NCI-H2107 treated with DMSO at 0.1 percent for 48 hours (cell line): ENCODE results near the gene NDUFA8.
A peak's percentile ranks its signal among the peaks of the same experiment; 100 is the strongest.

ENCODE experiments used
- DNase-seq: peaks from one replicate; lab custom pipeline; 2025; ENCODE audit not compliant: unreplicated experiment; lab: John Stamatoyannopoulos, UW

NDUFA8 gene

GRCh38 chr9:122186301-122186700 is 26.7 kb upstream of the NDUFA8 start:
- DNase-seq = no peak

GRCh38 chr9:122184551-122184950 is 25.0 kb upstream of the NDUFA8 start:
- no peak for DNase-seq

- no peak for DNase-seq
Measured at GRCh38 chr9:122183501-122183900, 23.9 kb upstream of the NDUFA8 start.

GRCh38 chr9:122180633-122181032 is 21.1 kb upstream of the NDUFA8 start:
- peak; percentile 39 for DNase-seq

GRCh38 chr9:122179690-122180074 is 20.1 kb upstream of the NDUFA8 start:
- DNase-seq = no peak

- no peak for DNase-seq
Measured at GRCh38 chr9:122179054-122179689, 19.6 kb upstream of the NDUFA8 start.

- DNase-seq = no peak
Measured at GRCh38 chr9:122176916-122177315, 17.3 kb upstream of the NDUFA8 start.

GRCh38 chr9:122173670-122174069 is 14.1 kb upstream of the NDUFA8 start:
- DNase-seq = no peak

- DNase-seq = no peak
Measured at GRCh38 chr9:122172131-122172530, 12.6 kb upstream of the NDUFA8 start.

GRCh38 chr9:122168356-122168755 is 8.8 kb upstream of the NDUFA8 start:
- DNase-seq = no peak

GRCh38 chr9:122164286-122164685 is 4.7 kb upstream of the NDUFA8 start:
- no peak for DNase-seq

- no peak for DNase-seq
Measured at GRCh38 chr9:122162415-122162814, 2.8 kb upstream of the NDUFA8 start.

- DNase-seq = no peak
Measured at GRCh38 chr9:122159925-122160246, 307 bp upstream of the NDUFA8 start.

- no peak for DNase-seq
Measured at GRCh38 chr9:122158202-122158601, 1.4 kb downstream of the NDUFA8 start.

- DNase-seq = no peak
Measured at GRCh38 chr9:122155796-122156195, 3.8 kb downstream of the NDUFA8 start.

GRCh38 chr9:122151267-122151828 is 8.2 kb downstream of the NDUFA8 start:
- no peak for DNase-seq

GRCh38 chr9:122145592-122145863 is 14.1 kb downstream of the NDUFA8 start:
- no peak for DNase-seq

- DNase-seq = no peak
Measured at GRCh38 chr9:122144836-122145591, 14.6 kb downstream of the NDUFA8 start.

- DNase-seq = no peak
Measured at GRCh38 chr9:122143876-122144405, 15.6 kb downstream of the NDUFA8 start.

GRCh38 chr9:122143296-122143695 is 16.3 kb downstream of the NDUFA8 start:
- no peak for DNase-seq

- no peak for DNase-seq
Measured at GRCh38 chr9:122141671-122142070, 17.9 kb downstream of the NDUFA8 start.

- no peak for DNase-seq
Measured at GRCh38 chr9:122140368-122141193, 19.0 kb downstream of the NDUFA8 start.
